GM21515 (cell line): ENCODE measurements around the gene JARID2.

Experiments used
- ATAC-seq: cut with Tn5 transposase; IDR thresholded peaks from one replicate; pipeline ENCODE4 v1.9.1; 2021; ENCODE audit not compliant: unreplicated experiment

The JARID2 gene

GRCh38 chr6:15246666-15247499 lies 1.0 kb downstream of the JARID2 start:
- ATAC-seq = no peak

- peak; percentile 7 for ATAC-seq
Measured at GRCh38 chr6:15247500-15248450, 1.9 kb downstream of the JARID2 start.

- ATAC-seq = peak; percentile 35
Measured at GRCh38 chr6:15248451-15249370, 2.8 kb downstream of the JARID2 start.

- no peak for ATAC-seq
Measured at GRCh38 chr6:15249371-15250019, 3.6 kb downstream of the JARID2 start.

GRCh38 chr6:15250187-15251168 lies 4.6 kb downstream of the JARID2 start:
- ATAC-seq = no peak

GRCh38 chr6:15252195-15252594 lies 6.3 kb downstream of the JARID2 start:
- ATAC-seq = no peak

GRCh38 chr6:15253203-15254022 lies 7.5 kb downstream of the JARID2 start:
- ATAC-seq = no peak

- no peak for ATAC-seq
Measured at GRCh38 chr6:15254070-15254975, 8.5 kb downstream of the JARID2 start.

GRCh38 chr6:15255481-15255880 lies 9.6 kb downstream of the JARID2 start:
- no peak for ATAC-seq

- ATAC-seq = no peak
Measured at GRCh38 chr6:15255909-15256395, 10.1 kb downstream of the JARID2 start.

GRCh38 chr6:15256538-15257271 lies 10.8 kb downstream of the JARID2 start:
- ATAC-seq = no peak

- ATAC-seq = no peak
Measured at GRCh38 chr6:15257357-15258132, 11.7 kb downstream of the JARID2 start.

GRCh38 chr6:15259766-15260098 lies 13.9 kb downstream of the JARID2 start:
- ATAC-seq = no peak

- ATAC-seq = no peak
Measured at GRCh38 chr6:15260099-15260821, 14.4 kb downstream of the JARID2 start.

GRCh38 chr6:15263780-15264374 lies 18.0 kb downstream of the JARID2 start:
- ATAC-seq = no peak
